ENCODE data around the gene IRF2BPL. TPM values are rescaled to one million over a fixed set of nuclear protein-coding genes. Genes with fewer than 3 reads are reported as not detected.
A peak's percentile ranks its signal among the peaks of the same experiment; 100 is the strongest.
"Not testable (repeated sequence)": the region's sequence is repeated elsewhere in the genome, so short reads cannot be mapped to it uniquely, and the experiment has no call there.

IRF2BPL gene
- total RNA-seq, 1 experiment from 2014 or later, result 21.7 TPM

DNA sequence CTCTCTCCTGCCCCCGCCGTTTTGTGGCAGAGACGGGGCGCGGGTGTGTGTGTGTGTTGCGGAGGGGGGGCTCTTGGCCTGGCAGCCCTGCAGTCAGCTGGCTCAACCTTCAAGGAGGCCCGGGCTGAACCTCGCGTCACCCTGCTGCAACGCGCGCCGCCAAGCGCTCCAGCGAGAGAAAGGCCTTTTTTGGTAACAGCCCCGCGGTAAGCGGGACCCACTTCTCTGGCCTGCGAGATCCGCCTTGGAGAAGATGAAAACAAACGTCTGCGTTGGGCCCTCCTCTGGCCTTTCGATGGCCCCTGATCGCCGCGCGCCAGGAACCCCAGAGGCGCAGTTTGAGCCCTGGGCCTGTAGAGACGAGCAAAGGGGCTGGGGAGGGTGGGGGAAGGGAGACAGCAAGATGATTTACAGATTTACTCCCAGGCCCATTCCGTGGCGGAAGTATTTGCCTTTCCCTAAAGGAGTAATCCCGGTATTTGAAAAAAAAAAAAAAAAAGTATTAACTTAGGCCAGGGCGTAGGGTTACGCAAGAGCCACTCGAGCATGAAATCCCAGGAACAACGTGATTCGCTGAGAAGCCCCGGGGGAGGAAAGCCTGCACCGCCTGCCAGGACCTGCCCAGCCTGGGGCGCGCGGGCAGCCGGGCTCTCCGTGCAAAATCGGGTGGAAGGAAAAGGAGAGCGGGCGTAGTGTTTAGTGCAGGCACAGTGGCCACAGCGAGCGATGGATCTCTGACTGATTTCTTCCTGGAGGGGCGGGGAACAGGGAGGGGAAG, 4.5 kb upstream of the IRF2BPL start:
- DNase-seq, result peak; percentile 96 to 97
- Histone ChIP-seq H3K4me1 (peaks cover 38% of the 10 kb centered on the region), H3K36me3 (no peaks in the 10 kb centered on the region), H3K9me3 (replicated peaks) (no peaks in the 10 kb centered on the region), H3K4me3 (peak overlapping the region; percentile 48), H3K27ac (peak overlapping the region; percentile 91), H3K27me3 (no peaks in the 10 kb centered on the region)

DNA sequence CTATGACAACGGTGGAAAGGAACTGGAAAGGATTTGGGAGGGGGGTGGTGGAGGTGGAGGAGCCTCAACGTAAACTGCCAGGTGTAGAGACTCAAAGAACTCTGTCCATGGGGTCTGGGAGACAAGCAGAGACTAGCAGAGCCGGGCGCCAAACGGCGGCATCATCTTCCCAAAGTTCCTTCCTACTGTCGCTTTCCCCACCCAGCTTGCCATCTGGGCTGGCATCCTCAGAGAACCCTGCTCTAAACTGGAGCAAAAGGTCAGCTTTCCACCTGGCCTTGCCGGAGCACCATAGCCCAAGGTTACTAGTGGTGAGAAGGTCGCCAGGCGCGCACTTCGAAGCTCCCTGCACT, 4.0 kb upstream of the IRF2BPL start:
- Histone ChIP-seq H3K36me3 (no peaks in the 10 kb centered on the region), H3K9me3 (replicated peaks) (no peaks in the 10 kb centered on the region), H3K27me3 (no peaks in the 10 kb centered on the region), H3K4me3 (peak overlapping the region; percentile 48), H3K4me1 (peaks cover 32% of the 10 kb centered on the region), H3K27ac (peak overlapping the region; percentile 91)
- no peak for DNase-seq

DNA sequence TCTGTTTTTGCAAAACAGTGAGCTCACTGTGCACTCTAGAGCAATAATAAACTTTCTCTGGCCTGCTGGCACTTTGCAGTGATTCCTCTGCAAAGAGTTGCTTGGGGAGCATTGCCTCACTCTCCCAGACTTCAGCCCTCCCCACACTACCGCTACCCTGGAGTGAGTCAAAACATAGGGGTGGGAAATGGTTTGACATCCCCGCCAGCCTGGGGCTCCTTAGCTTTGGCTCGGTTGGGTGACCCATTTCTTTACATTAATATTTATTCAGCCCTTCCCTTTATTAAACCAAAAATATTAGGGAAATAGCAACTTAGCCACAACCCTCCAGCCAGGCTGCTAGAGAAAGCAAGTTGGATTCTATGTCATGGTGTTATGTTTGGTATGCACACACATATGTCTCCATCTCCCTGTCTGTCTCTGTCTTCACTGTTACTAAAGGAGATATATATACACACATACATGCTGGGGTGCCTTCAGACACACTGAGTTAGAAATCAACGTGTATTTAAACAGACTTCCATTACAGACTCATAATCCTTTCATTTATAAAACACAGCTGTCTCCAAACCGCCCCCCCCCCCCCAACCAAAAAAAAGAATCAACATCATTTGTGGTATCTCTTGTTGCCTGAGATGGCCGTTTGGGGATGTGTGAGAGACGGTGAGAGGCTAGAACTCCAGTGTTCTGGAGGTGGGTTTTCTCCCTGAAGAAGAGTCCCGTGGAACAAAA, 3.4 kb upstream of the IRF2BPL start:
- peaks cover 27% of the 10 kb centered on the region for H3K4me1 ChIP-seq
- no peaks in the 10 kb centered on the region for H3K36me3 ChIP-seq
- peak overlapping the region; percentile 91 for H3K27ac ChIP-seq
- H3K27me3 ChIP-seq, result no peaks in the 10 kb centered on the region
- H3K4me3 ChIP-seq, result peak overlapping the region; percentile 48
- no peaks in the 10 kb centered on the region for H3K9me3 ChIP-seq (replicated peaks)
- peak in 1 of 2 experiments; percentile 50 for DNase-seq

DNA sequence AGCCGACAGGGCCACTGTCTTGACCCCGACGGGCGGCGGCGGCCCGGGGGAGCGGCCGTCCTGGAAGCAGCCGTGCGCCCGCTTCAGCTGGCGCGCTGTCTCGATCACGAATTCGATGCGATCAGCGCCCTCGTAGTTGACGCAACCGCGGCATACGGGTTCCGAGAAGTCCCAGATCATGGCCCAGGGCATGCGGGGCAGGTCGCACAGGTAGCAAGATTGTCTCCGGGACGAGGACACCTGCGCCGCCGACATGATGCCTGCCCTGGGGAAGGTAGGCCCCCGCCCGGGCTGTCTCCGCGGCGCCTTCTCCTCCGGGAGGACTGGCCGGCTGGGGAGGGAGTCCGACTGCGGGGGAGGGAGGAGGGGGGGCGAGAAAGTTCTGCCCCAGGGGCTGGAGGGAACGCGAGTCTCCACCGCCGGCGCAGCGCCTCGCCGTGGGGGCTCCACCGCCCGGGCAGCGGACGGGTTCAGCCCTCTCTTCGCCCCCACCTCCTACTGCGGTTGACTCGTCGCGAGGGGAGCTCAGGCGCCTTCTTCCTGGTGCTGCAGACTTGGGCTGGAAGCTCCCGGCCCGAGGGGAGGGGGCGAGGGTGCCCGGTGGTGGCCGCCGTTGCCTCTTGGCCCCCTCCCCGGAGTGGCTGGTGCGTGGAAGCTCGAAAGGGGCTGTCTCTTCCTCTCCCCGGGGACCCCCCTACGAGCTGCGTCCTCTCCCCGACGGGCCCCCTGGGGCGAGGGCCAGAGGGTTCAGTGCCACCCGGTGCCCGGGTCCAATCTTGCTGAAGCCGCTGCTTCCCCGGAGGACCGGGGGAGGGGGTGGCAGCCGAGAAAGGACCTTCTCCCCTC, 747 bp downstream of the IRF2BPL start:
- H3K27ac ChIP-seq, result peak overlapping the region; percentile 80
- peak; percentile 59 to 60 for DNase-seq
- H3K4me1 ChIP-seq, result peaks cover 16% of the 10 kb centered on the region
- no peaks in the 10 kb centered on the region for H3K27me3 ChIP-seq
- 0 out of 2 replicates have a peak, but pooled peaks cover 2% of the 10 kb centered on the region for H3K36me3 ChIP-seq
- peak overlapping the region; percentile 75 for H3K4me3 ChIP-seq
- no peaks in the 10 kb centered on the region for H3K9me3 ChIP-seq (replicated peaks)

DNA sequence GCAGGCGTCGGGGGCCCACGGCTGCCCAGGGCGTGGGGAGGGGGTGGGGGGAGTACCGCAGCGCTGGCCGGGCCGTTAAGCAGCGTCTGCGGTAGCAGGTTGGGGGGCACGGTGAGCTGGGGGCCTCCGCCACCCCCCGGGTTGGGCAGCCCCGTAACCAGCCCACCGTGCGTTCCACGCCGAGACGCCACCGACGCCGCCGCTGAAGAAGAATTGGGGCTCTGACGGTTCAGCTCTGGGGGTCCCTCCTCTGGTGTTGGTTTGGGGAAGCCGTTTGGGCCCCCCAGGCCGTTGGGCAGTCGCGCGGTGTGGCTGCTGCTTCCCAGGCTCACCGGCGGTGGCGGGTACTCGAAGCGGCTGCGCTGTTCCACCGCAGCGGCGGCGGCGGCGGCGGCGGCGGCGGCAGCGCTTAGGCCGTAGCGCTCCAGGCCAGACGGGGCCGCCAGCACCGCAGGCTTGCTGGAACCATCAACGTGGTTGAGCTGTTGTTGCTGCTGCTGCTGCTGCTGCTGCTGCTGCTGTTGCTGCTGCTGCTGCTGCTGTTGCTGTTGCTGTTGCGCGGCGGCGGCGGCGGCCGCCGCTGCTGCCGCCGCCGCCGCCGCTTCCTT, 1.5 kb downstream of the IRF2BPL start:
- peak overlapping the region; percentile 75 for H3K4me3 ChIP-seq
- no peaks in the 10 kb centered on the region for H3K27me3 ChIP-seq
- H3K27ac ChIP-seq, result no peak overlapping the region; the same call in 1 of the 2 replicates
- 0 out of 2 replicates have a peak, but pooled peaks cover 2% of the 10 kb centered on the region for H3K36me3 ChIP-seq
- DNase-seq, result peak; percentile 45 to 60
- H3K9me3 ChIP-seq (replicated peaks), result no peaks in the 10 kb centered on the region
- H3K4me1 ChIP-seq, result peaks cover 16% of the 10 kb centered on the region

DNA sequence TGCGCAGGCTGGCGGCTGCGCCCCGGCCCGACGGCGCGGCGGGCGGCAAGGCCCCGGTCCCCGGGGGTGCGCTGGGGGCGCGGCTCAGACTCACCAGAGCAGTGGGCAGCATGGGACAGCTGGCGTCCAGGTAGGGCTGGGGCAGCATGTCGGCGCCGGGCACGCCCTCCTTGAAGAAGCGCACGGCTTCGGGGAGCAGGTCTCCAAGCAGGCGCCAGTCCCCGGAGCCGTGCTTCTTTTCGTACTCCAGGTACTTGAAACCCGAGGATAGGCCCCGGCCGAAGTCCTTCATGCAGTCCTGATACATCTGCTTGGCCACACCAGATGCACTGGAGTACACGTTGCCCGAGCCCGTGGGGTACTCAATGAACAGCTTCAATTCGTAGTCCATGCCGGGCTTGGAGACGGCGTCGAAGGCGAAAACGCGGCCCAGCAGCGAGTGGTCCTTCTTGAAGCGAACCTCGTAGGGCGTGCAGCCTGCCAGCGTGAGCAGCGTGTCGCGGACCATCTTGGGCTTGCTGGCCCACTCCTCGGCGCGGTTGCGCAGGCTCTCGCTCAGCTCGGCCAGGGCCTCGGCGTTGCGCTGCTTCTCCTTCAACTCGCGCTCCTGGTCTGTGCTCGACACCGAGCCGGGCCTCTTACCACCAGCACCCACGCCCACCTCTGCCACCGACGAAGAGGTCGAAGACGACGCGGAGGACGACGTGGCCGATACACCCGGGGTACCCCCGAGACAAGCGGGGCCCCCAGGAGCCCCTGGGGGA, 2.2 kb downstream of the IRF2BPL start:
- no peak for DNase-seq
- H3K4me1 ChIP-seq, result peaks cover 9% of the 10 kb centered on the region

DNA sequence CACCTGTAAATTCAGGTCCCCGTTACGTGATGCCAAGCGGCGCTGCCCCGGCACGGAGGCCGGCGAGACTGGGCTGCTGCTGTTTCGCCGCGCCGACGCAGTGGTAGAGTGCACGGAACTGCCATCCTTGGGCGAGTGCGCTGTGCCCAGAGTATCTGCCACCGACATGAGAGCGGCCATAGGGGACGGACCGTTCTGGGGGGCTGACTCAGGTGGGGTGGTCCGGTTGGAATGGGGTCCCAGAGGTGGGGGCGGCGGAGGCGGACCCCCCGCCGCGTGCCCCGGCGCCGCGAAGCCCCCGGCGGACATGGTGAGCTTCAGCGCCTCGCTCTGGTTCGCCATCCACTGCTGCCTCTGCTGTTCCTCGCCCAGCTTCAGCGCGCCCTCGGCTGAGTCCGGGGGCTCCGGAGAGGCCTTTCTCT, 2.8 kb downstream of the IRF2BPL start:
- H3K27me3 ChIP-seq, result no peaks in the 10 kb centered on the region
- DNase-seq, result no peak
- H3K27ac ChIP-seq, result no peak overlapping the region
- H3K36me3 ChIP-seq, result 0 out of 2 replicates have a peak, but pooled peaks cover 2% of the 10 kb centered on the region
- H3K4me1 ChIP-seq, result peaks cover 4% of the 10 kb centered on the region; the same call in 1 of the 2 replicates
- no peaks in the 10 kb centered on the region for H3K9me3 ChIP-seq (replicated peaks)
- H3K4me3 ChIP-seq, result no peak overlapping the region

More for the DNA sequence above, 2.2 kb downstream of the IRF2BPL start:
- 0 out of 2 replicates have a peak, but pooled peaks cover 2% of the 10 kb centered on the region for H3K36me3 ChIP-seq
- H3K4me3 ChIP-seq, result peak overlapping the region; percentile 75
- H3K27ac ChIP-seq, result no peak overlapping the region
- H3K27me3 ChIP-seq, result no peaks in the 10 kb centered on the region
- no peaks in the 10 kb centered on the region for H3K9me3 ChIP-seq (replicated peaks)

DNA sequence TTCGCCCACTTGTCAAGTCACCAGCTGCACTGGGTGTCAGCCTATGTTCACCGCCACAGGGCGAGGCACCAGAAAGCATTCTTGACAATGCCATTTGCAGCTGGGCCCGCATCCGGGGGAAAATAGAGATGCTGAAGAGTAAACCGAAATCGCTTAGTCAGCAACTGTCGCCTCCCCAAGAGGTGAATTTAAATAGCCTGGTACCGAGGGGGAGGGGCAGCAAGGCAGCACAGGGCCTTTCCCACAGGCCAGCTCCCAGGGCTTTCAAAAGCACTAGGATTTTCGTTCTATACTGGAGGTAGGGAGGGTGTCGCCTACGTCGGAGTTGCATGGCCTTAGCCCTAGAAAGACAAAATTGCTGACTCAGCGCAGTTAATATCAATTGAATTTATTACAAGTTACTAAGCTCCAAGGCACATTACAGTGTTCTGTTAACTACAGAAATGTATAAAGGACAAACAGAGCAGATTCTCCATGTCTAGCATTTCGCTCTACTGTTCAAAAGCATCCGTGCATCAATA, 4.3 kb downstream of the IRF2BPL start:
- Histone ChIP-seq H3K36me3 (0 out of 2 replicates have a peak, but pooled peaks cover 2% of the 10 kb centered on the region), H3K27ac (no peak overlapping the region), H3K4me3 (no peak overlapping the region), H3K27me3 (no peaks in the 10 kb centered on the region), H3K9me3 (replicated peaks) (no peaks in the 10 kb centered on the region), H3K4me1 (peaks cover 3% of the 10 kb centered on the region; the same call in 1 of the 2 replicates)
- no peak for DNase-seq

DNA sequence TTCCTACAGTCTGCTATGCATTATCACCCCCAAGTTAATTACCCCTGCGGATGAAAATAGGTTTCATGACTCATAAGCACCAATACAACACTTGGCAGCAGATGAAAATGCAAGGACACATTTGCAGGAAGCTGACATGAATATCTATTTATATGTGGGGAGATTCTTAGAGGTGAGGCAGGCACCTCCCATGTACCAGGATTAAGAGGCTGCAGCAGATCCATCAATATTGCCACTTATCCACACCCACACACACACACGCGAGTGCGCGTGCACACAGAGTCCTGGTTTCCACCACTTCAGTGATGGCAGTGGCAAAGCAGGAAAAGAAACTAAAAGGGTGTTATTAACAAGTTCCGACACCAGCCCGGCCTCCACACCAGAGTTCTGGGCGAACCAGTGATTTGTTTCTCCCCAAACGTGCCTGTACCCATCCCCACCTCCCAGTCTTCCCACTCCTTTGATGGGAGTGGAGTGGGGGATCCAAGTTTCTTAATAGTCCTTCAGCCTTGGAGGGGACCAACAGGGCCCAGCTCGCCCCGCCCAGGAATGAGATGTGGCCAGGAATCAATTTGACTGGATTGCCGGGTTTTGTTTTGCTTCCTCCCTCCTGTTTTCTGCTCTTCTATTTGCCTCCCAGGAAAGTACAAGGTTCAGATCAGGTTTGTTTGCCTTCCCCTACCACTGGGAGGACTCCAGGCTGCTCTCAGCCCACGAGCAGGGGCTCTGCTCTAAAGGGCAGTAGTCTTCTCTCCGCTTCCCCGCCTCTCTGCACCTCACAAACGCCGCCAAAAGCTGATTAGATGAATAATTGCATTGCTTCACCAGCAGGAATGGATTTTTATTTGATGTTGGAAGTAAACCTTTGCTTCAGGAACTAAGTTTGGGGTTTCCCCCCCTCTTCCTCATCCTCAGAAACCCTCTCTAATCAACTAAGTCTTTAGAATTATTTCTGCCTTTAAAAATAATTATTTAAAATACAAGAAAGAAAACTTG, 5.2 kb downstream of the IRF2BPL start:
- no peak overlapping the region for H3K27ac ChIP-seq
- H3K36me3 ChIP-seq, result 0 out of 2 replicates have a peak, but pooled peaks cover 2% of the 10 kb centered on the region
- H3K27me3 ChIP-seq, result no peaks in the 10 kb centered on the region
- DNase-seq, result no peak
- H3K9me3 ChIP-seq (replicated peaks), result no peaks in the 10 kb centered on the region
- H3K4me1 ChIP-seq, result no peaks in the 10 kb centered on the region
- H3K4me3 ChIP-seq, result no peak overlapping the region

DNA sequence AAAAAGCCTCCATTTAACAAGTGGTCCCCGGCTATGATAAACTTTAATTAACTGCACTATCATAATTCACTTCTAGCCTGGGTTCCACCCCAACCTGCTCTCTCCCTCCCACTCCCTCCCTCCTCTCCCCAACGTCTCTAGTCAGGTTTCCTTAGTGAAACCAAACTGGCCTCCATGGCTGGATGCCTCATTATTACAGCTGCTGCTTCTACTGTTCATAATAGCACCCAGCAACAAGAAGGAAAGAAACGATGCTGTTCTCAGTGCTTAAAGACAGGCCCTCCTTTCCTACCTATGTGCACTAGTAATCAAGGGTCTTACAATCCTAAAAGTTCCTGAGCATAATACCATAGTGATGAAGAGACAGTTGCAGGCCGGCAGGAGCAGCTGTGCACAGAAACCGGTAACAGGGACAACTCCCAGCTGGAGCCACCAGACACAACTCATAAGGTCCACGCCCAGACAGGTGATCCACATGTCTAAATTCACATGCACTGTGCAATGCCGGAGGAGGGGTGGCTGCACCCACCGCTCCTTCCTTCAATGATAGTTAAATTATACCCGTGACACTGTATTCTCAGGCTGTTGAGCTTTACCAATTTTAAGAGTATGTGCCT, 6.2 kb downstream of the IRF2BPL start:
- no peaks in the 10 kb centered on the region for H3K9me3 ChIP-seq (replicated peaks)
- 0 out of 2 replicates have a peak, but pooled peaks cover 2% of the 10 kb centered on the region for H3K36me3 ChIP-seq
- H3K27ac ChIP-seq, result no peak overlapping the region
- no peaks in the 10 kb centered on the region for H3K4me1 ChIP-seq
- H3K4me3 ChIP-seq, result no peak overlapping the region
- no peaks in the 10 kb centered on the region for H3K27me3 ChIP-seq
- no peak for DNase-seq

DNA sequence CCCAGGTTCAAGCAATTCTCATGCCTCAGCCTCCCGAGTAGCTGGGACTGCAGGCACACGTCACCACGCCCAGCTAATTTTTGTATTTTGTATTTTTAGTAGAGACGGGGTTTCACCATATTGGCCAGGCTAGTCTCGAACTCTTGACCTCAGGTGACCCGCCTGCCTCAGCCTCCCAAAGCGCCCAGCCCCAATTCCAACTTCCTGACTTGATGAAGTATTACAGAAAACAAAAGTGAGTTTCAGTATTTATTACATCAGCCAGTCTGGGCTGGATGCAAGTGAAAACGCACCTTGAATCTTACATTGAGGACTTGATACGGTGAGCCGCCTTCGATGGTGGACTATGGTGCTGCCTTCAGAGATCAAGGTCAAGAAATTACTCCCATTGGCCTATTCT, 7.1 kb downstream of the IRF2BPL start:
- DNase-seq; H3K27me3 ChIP-seq; H3K4me3 ChIP-seq; H3K4me1 ChIP-seq; H3K27ac ChIP-seq; H3K36me3 ChIP-seq; H3K9me3 ChIP-seq (replicated peaks): not testable (repeated sequence)

DNA sequence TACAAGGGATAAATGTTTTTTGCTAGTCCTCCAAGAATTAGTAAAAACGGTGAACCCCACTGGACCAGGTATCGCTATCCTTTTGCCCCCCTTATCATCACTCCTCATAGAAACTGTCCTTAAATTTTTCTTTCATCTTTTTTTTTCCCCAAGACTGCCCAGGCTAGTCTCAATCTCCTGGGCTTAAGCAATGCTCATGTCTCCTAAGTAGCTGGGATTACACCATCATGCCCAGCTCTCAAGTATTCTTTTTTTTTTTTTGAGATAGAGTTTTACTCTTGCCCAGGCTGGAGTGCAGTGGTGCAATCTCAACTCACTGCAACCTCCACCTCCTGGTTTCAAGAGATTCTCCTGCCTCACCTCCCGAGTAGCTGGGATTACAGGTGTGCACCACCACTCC, 9.7 kb downstream of the IRF2BPL start:
- Histone ChIP-seq H3K36me3 (no peaks in the 10 kb centered on the region), H3K27ac (no peak overlapping the region), H3K4me3 (no peak overlapping the region), H3K9me3 (replicated peaks) (no peaks in the 10 kb centered on the region), H3K27me3 (no peaks in the 10 kb centered on the region), H3K4me1 (peaks cover 7% of the 10 kb centered on the region)
- DNase-seq, result no peak
